OCI-LY3 (cell line): Measurements from ENCODE around the gene ERCC8.

Source experiments
- H2AFZ ChIP-seq: fragments of 200-600, 300-600 bp; shearing (Covaris generic); 2 replicates; pipeline ENCODE4 v1.6.0; 2014; ENCODE audit warnings: antibody characterized with exemption, low read depth, low read length
- H3K27ac ChIP-seq: fragments of 200-600, 300-600 bp; sonication (generic); 2 replicates; pipeline ENCODE4 v1.5.1; 2014; ENCODE audit warnings: mild to moderate bottlenecking, low read length, moderate library complexity, mixed read lengths
- H3K27me3 ChIP-seq: fragments of 200-600, 300-600 bp; sonication (generic); 2 replicates; pipeline ENCODE4 v1.6.1; 2014; ENCODE audit warnings: low read depth, low read length, mixed read lengths
- H3K36me3 ChIP-seq: fragments of 200-600, 300-600 bp; sonication (generic); replicated peaks from 2 replicates; pipeline ENCODE3; 2014; ENCODE audit warnings: low read depth, low read length, mixed read lengths
- H3K4me1 ChIP-seq: fragments of 300-600, 200-600 bp; sonication (generic); 2 replicates; pipeline ENCODE4 v1.6.1; 2014; ENCODE audit warnings: low read length, mixed read lengths
- H3K4me2 ChIP-seq: fragments of 200-600, 300-600 bp; sonication (generic); 2 replicates; pipeline ENCODE4 v1.6.1; 2014; ENCODE audit warnings: low read length, mixed read lengths
- H3K4me3 ChIP-seq: fragments of 300-600, 200-600 bp; sonication (generic); 2 replicates; pipeline ENCODE4 v1.5.1; 2014; ENCODE audit warnings: antibody characterized with exemption, mild to moderate bottlenecking, low read length, moderate library complexity
- H3K79me2 ChIP-seq: fragments of 300-600, 200-600 bp; shearing (Covaris generic); 2 replicates; pipeline ENCODE4 v1.6.1; 2014; ENCODE audit warnings: mild to moderate bottlenecking, low read length, mixed read lengths
- H3K9ac ChIP-seq: fragments of 300-600, 200-600 bp; shearing (Covaris generic); 2 replicates; pipeline ENCODE4 v1.6.0; 2014; ENCODE audit warnings: mild to moderate bottlenecking, low read length, moderate library complexity
- H3K9me3 ChIP-seq: fragments of 200-600, 300-600 bp; shearing (Covaris generic); 2 replicates; pipeline ENCODE4 v1.6.1; 2014; ENCODE audit warnings: low read length, mixed read lengths; ENCODE audit not compliant: insufficient read depth
- H4K20me1 ChIP-seq: fragments of 200-600, 300-600 bp; sonication (generic); 2 replicates; pipeline ENCODE4 v1.6.1; 2016; ENCODE audit warnings: low read length, mixed read lengths; ENCODE audit not compliant: insufficient read depth
- CTCF ChIP-seq: fragments of 200-600, 300-600 bp; sonication (generic); IDR thresholded peaks from 2 replicates; pipeline ENCODE4 v1.5.1; 2014; ENCODE audit warnings: antibody characterized with exemption, low read length, low read depth
- EZH2phosphoT487 ChIP-seq: fragments of 200-600 bp; shearing (Covaris generic); IDR thresholded peaks from 2 replicates; pipeline ENCODE4 v1.6.1; 2018; ENCODE audit warnings: antibody characterized with exemption, mixed run types, low read depth

The ERCC8 gene

GRCh38 chr5:60835554-60835953 lies 109.3 kb downstream of the ERCC8 start:
- no peak overlapping the region for H3K4me2 ChIP-seq
- H3K4me1 ChIP-seq: peaks cover 34% of the 10 kb centered on the region
- H3K9me3 ChIP-seq: no peaks in the 10 kb centered on the region
- H4K20me1 ChIP-seq: no peaks in the 10 kb centered on the region
- H3K4me3 ChIP-seq: no peak overlapping the region
- no peak overlapping the region for H3K9ac ChIP-seq
- TF ChIP-seq EZH2phosphoT487 (no peak), CTCF (no peak)
- H2AFZ ChIP-seq: no peak overlapping the region
- H3K36me3 ChIP-seq: peaks cover 4% of the 10 kb centered on the region
- no peaks in the 10 kb centered on the region for H3K27me3 ChIP-seq
- no peaks in the 10 kb centered on the region for H3K79me2 ChIP-seq
- no peak overlapping the region for H3K27ac ChIP-seq

- H3K36me3 ChIP-seq: peaks cover 4% of the 10 kb centered on the region
- no peaks in the 10 kb centered on the region for H3K27me3 ChIP-seq
- no peak overlapping the region for H3K4me3 ChIP-seq
- no peaks in the 10 kb centered on the region for H3K79me2 ChIP-seq
- H3K9me3 ChIP-seq: no peaks in the 10 kb centered on the region
- TF ChIP-seq EZH2phosphoT487: no peak
- no peak for TF ChIP-seq CTCF
- H3K4me2 ChIP-seq: no peak overlapping the region
- H3K4me1 ChIP-seq: peaks cover 51% of the 10 kb centered on the region
- no peak overlapping the region for H2AFZ ChIP-seq
- no peak overlapping the region for H3K9ac ChIP-seq
- H4K20me1 ChIP-seq: no peaks in the 10 kb centered on the region
- no peak overlapping the region for H3K27ac ChIP-seq
Observed at GRCh38 chr5:60833520-60833919, 111.3 kb downstream of the ERCC8 start.

- peaks cover 61% of the 10 kb centered on the region for H3K4me1 ChIP-seq
- no peak overlapping the region for H3K9ac ChIP-seq
- H3K9me3 ChIP-seq: no peaks in the 10 kb centered on the region
- no peaks in the 10 kb centered on the region for H4K20me1 ChIP-seq
- TF ChIP-seq EZH2phosphoT487 (no peak), CTCF (no peak)
- peak overlapping the region; percentile 76 for H3K4me2 ChIP-seq
- H3K27me3 ChIP-seq: no peaks in the 10 kb centered on the region
- H2AFZ ChIP-seq: no peak overlapping the region
- peak overlapping the region; percentile 46 for H3K4me3 ChIP-seq
- peaks cover 8% of the 10 kb centered on the region for H3K79me2 ChIP-seq
- peaks cover 4% of the 10 kb centered on the region for H3K36me3 ChIP-seq
- peak overlapping the region; percentile 64; the same call in 1 of the 2 replicates for H3K27ac ChIP-seq
Observed at GRCh38 chr5:60830581-60831127, 114.2 kb downstream of the ERCC8 start.

GRCh38 chr5:60829490-60830266 lies 115.2 kb downstream of the ERCC8 start:
- Histone ChIP-seq H3K79me2 (peaks cover 8% of the 10 kb centered on the region), H3K4me3 (peak overlapping the region; percentile 4), H4K20me1 (no peaks in the 10 kb centered on the region), H3K9me3 (no peaks in the 10 kb centered on the region), H3K27me3 (no peaks in the 10 kb centered on the region), H3K9ac (peak overlapping the region; percentile 19; the same call in 1 of the 2 replicates), H3K36me3 (peaks cover 4% of the 10 kb centered on the region), H2AFZ (no peak overlapping the region), H3K27ac (peak overlapping the region; percentile 64), H3K4me1 (peaks cover 71% of the 10 kb centered on the region), H3K4me2 (peak overlapping the region; percentile 71)
- no peak for TF ChIP-seq EZH2phosphoT487
- TF ChIP-seq CTCF: no peak
